ENCODE data around the gene RGS3. TPM values are rescaled to one million over a fixed set of nuclear protein-coding genes. Genes with fewer than 3 reads are reported as not detected.

RGS3 gene
- total and polyA plus RNA-seq, 7 donors = 26.9 to 50.7 (median 38.3) TPM

DNA sequence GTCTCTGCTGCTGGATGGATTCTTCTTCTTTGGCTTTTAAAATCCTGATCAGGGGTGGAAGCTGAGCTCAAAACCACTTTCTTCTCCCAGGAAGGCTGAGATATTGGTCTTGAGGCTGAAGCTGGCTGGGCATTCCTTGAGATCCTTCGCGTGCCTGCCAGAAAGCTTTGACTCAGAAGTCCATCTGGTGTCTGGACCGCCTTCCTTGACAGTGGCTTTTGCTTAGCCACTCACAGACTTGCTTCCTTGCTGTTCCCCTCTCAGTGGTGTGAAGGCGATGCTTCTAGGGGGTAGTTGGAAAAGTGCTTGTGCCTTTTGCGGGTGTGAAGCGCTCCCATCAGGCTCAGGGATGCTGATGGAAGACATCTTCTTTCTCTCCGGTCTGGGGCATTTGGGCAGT, 45.9 kb downstream of the RGS3 start:
- WGBS, 2 donors = 87 to 90% methylated on average over 7 of the region's 7 CpGs
- intact Hi-C loops (cut with DNase I) = no loop called here
- Histone ChIP-seq H3K4me1 (peaks cover 0 to 13% (median 8%) of the 10 kb centered on the region in 4 donors), H3K27ac (no peak overlapping the region), H3K4me3 (no peak overlapping the region), H3K27me3 (no peaks in the 10 kb centered on the region), H3K9me3 (no peaks in the 10 kb centered on the region), H3K36me3 (peaks cover 0 to 21% (median 6%) of the 10 kb centered on the region in 4 donors)
- DNase-seq = no peak
- TF ChIP-seq POLR2AphosphoS5 (IDR thresholded peaks at IDR 0.05) (no peak), POLR2A (IDR thresholded peaks at IDR 0.05) (no peak), EP300 (IDR thresholded peaks at IDR 0.05) (no peak), CTCF (IDR thresholded peaks at IDR 0.05) (no peak)

- DNase-seq = no peak
- H3K9me3 ChIP-seq = no peaks in the 10 kb centered on the region
- H3K27me3 ChIP-seq = no peaks in the 10 kb centered on the region
- peaks cover 0 to 27% (median 6%) of the 10 kb centered on the region in 4 donors for H3K36me3 ChIP-seq
- 16 to 65% methylated on average over 6 of the region's 6 CpGs for WGBS, 2 donors
- intact Hi-C loops (cut with DNase I) = no loop called here
- H3K4me1 ChIP-seq = peaks cover 0 to 13% (median 8%) of the 10 kb centered on the region in 4 donors
- H3K4me3 ChIP-seq = no peak overlapping the region
- TF ChIP-seq CTCF (IDR thresholded peaks at IDR 0.05) (no peak), POLR2A (IDR thresholded peaks at IDR 0.05) (peak in 1 of 2 donors; percentile 20)
- H3K27ac ChIP-seq = peak overlapping the region in 3 of 4 donors; percentile 5 to 47 (median 39)
Observed at GRCh38 chr9:113511047-113511521, 47.6 kb downstream of the RGS3 start.

DNA sequence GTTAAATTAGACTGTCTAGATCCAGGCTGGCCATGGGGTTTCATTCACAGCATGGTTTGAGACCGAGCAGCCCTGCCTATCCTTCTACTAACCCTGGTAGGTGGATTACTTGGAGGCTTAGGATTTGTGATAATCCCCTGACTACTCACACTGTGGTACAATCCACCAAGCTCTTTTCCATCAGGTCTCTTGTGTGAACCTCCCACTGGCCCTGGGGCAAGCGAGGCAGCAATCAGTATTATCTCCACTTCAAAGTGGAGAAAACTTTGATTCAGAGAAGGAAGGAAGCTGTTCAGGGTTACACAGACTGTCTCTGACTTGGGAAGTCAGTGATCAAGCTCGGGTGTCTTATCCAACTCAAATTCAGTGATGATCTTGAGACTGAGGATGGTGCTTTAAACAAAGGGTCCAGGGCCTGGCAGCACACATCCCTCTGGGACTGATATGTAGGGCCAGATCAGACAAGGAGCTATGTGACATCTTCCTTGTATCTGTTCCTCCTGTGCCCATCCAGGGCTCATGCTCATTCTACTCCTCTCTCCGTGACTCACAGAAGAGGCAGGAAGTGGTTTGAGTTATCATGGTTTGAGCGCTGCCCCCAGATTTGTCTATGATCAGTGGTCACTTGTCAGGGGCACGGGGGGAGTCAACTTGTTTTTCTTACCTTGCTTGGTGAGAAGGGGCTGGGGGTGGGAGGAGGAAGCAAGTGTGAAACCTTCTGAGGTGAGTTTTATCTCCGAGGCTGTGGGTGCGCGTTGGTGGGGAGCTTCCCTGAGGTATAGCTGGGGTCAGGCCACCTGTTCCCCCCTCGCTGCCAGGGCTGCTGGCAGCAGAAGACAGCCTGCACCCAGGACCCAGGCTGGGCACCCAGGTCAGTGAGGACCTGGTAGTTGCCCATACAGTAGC, 48.6 kb downstream of the RGS3 start:
- Histone ChIP-seq H3K36me3 (peaks cover 0 to 30% (median 6%) of the 10 kb centered on the region in 4 donors), H3K27me3 (no peaks in the 10 kb centered on the region), H3K27ac (peak overlapping the region in 1 of 4 donors; percentile 5), H3K4me1 (peaks cover 0 to 13% (median 8%) of the 10 kb centered on the region in 4 donors), H3K9me3 (no peaks in the 10 kb centered on the region), H3K4me3 (no peak overlapping the region)
- WGBS, 2 donors = 58 to 71% methylated on average over 10 of the region's 10 CpGs
- no peak for DNase-seq
- no peak for TF ChIP-seq POLR2A (IDR thresholded peaks at IDR 0.05)
- no peak for TF ChIP-seq CTCF (IDR thresholded peaks at IDR 0.05)
- TF ChIP-seq EP300 (IDR thresholded peaks at IDR 0.05) = no peak
- TF ChIP-seq POLR2AphosphoS5 (IDR thresholded peaks at IDR 0.05) = no peak
- intact Hi-C loops (cut with DNase I) = no loop called here

- Histone ChIP-seq H3K9me3 (no peaks in the 10 kb centered on the region), H3K36me3 (peaks cover 0 to 30% (median 1%) of the 10 kb centered on the region in 4 donors), H3K4me3 (no peak overlapping the region), H3K4me1 (peaks cover 0 to 13% (median 8%) of the 10 kb centered on the region in 4 donors), H3K27me3 (no peaks in the 10 kb centered on the region), H3K27ac (no peak overlapping the region)
- no peak for TF ChIP-seq EP300 (IDR thresholded peaks at IDR 0.05)
- no peak for TF ChIP-seq CTCF (IDR thresholded peaks at IDR 0.05)
- no peak for TF ChIP-seq POLR2A (IDR thresholded peaks at IDR 0.05)
- TF ChIP-seq POLR2AphosphoS5 (IDR thresholded peaks at IDR 0.05) = no peak
- 75 to 83% methylated on average over 8 of the region's 8 CpGs for WGBS, 2 donors
- intact Hi-C loops (cut with DNase I) = no loop called here
- DNase-seq = no peak
Observed at GRCh38 chr9:113513111-113513510, 49.6 kb downstream of the RGS3 start.

All from sigmoid colon (tissue), 7 donors.